Prostate gland (tissue), 2 donors: Measurements from ENCODE around the gene SGPL1. TPM values are rescaled to one million over a fixed set of nuclear protein-coding genes. Genes with fewer than 3 reads are reported as not detected.

Experiments
- DNase-seq: peaks from one replicate; pipeline ENCODE4 v3.0.0-alpha.2; 2019; ENCODE audit warnings: low spot score
- H3K27ac ChIP-seq, 2 donors: fragments of 200-600 bp; sonication (generic); 2 replicates each; pipeline ENCODE4 v1.5.1; 2017 to 2019
- H3K27me3 ChIP-seq: fragments of 200-600 bp; sonication (generic); replicated peaks from 2 replicates; pipeline ENCODE4 v1.5.1; 2019; ENCODE audit not compliant: insufficient read depth
- H3K36me3 ChIP-seq, 2 donors: fragments of 200-600 bp; sonication (generic); 1 replicate in 1 of 2; 2 replicates in 1 of 2; pipeline versions ENCODE4 v1.5.1 to v1.8.1; 2017 to 2019
- H3K4me1 ChIP-seq: fragments of 200-600 bp; sonication (generic); replicated peaks from 2 replicates; pipeline ENCODE4 v1.5.1; 2019
- H3K4me3 ChIP-seq, 2 donors: fragments of 200-600 bp; sonication (generic); 2 replicates each; pipeline ENCODE4 v1.5.1; 2017 to 2019
- H3K9me3 ChIP-seq: fragments of 200-600 bp; sonication (generic); 2 replicates; pipeline ENCODE4 v1.5.1; 2017
- POLR2A ChIP-seq: fragments of 450-650 bp; IDR thresholded peaks from one replicate; pipeline ENCODE4 v1.6.1; 2016; ENCODE audit warnings: antibody characterized with exemption, mild to moderate bottlenecking
- POLR2AphosphoS5 ChIP-seq: sonication (generic); formaldehyde crosslinking; IDR thresholded peaks from one replicate; pipeline ENCODE4 v1.6.1; 2017; ENCODE audit warnings: antibody characterized with exemption
- WGBS: methylation state at CpG from one replicate; pipeline ENCODE4 v1.1.5; 2018; 5-methylcytosine and 5-hydroxymethylcytosine counted together
- intact Hi-C: fragments of 100-400 bp; cut with DNase I; formaldehyde crosslinking; loops from one replicate; pipeline ENCODE4 v1.14.2; 2022
- total RNA-seq, 2 donors: library from RNA; depleted of rRNA; stranded (reverse); fragments of >200 nt; gene quantifications; one replicate each; pipeline ENCODE4 v1.1.0, GENCODE V29; 2016
- TF ChIP-seq, protein P1 (sequence below), 4 experiments: fragments of 200-600 bp in 2 of 4; fragments of 450-650 bp in 2 of 4; sonication (generic) in 2 of 4; IDR thresholded peaks; 1 replicate in 3 of 4; 2 replicates in 1 of 4; pipeline ENCODE4 v1.5.1; 2016 to 2019; ENCODE audit warnings: antibody characterized with exemption in 4 of 4, mild to moderate bottlenecking in 2 of 4, moderate library complexity in 2 of 4

Gene SGPL1
- total RNA-seq, 2 donors from 2014 or later: 52.6 to 64.4 TPM

- WGBS: 63% methylated on average over 1 of the region's 1 CpG
- intact Hi-C loops: no loop called here
- Histone ChIP-seq H3K36me3 (no peaks in the 10 kb centered on the region), H3K27me3 (no peaks in the 10 kb centered on the region), H3K9me3 (no peaks in the 10 kb centered on the region), H3K4me1 (peaks cover 4% of the 10 kb centered on the region), H3K4me3 (no peak overlapping the region), H3K27ac (peak overlapping the region; percentile 50 to 56)
- peak; percentile 29 for DNase-seq
- TF ChIP-seq, protein P1, sequence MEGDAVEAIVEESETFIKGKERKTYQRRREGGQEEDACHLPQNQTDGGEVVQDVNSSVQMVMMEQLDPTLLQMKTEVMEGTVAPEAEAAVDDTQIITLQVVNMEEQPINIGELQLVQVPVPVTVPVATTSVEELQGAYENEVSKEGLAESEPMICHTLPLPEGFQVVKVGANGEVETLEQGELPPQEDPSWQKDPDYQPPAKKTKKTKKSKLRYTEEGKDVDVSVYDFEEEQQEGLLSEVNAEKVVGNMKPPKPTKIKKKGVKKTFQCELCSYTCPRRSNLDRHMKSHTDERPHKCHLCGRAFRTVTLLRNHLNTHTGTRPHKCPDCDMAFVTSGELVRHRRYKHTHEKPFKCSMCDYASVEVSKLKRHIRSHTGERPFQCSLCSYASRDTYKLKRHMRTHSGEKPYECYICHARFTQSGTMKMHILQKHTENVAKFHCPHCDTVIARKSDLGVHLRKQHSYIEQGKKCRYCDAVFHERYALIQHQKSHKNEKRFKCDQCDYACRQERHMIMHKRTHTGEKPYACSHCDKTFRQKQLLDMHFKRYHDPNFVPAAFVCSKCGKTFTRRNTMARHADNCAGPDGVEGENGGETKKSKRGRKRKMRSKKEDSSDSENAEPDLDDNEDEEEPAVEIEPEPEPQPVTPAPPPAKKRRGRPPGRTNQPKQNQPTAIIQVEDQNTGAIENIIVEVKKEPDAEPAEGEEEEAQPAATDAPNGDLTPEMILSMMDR (IDR thresholded peaks at IDR 0.05): no peak
- TF ChIP-seq POLR2AphosphoS5 (no peak), POLR2A (no peak)
Measured at GRCh38 chr10:70879207-70879606, 63.5 kb downstream of the SGPL1 start.

DNA sequence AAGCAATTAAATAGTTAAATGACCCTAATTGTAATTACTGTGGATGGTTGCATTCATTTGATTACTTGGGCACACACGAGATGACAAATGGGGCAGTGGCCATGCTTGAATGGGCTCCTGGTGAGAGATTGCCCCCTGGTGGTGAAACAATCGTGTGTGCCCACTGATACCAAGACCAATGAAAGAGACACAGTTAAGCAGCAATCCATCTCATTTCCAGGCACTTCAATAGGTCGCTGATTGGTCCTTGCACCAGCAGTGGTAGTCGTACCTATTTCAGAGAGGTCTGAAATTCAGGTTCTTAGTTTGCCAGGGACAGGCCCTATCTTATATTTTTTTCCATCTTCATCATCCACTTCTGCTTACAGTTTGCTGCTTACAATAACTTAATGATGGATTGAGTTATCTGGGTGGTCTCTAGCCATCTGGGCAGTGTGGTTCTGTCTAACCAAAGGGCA is 64.4 kb downstream of the SGPL1 start:
- peak; percentile 87 for DNase-seq
- no peak overlapping the region for H3K4me3 ChIP-seq
- no peak overlapping the region for H3K27ac ChIP-seq
- H3K27me3 ChIP-seq: no peaks in the 10 kb centered on the region
- 6% methylated on average over 4 of the region's 4 CpGs for WGBS
- no peaks in the 10 kb centered on the region for H3K9me3 ChIP-seq
- intact Hi-C loops: loop anchor here (1.0 to 5.0 kb wide), 2 partner anchors 65 to 328 kb away; partner anchors contain the start of gene SGPL1
- no peaks in the 10 kb centered on the region for H3K36me3 ChIP-seq
- peaks cover 4% of the 10 kb centered on the region for H3K4me1 ChIP-seq
- TF ChIP-seq POLR2A (no peak), POLR2AphosphoS5 (peak; percentile 80)
- TF ChIP-seq, protein P1 (IDR thresholded peaks at IDR 0.05): peak; percentile 93 to 99 (median 96)

DNA sequence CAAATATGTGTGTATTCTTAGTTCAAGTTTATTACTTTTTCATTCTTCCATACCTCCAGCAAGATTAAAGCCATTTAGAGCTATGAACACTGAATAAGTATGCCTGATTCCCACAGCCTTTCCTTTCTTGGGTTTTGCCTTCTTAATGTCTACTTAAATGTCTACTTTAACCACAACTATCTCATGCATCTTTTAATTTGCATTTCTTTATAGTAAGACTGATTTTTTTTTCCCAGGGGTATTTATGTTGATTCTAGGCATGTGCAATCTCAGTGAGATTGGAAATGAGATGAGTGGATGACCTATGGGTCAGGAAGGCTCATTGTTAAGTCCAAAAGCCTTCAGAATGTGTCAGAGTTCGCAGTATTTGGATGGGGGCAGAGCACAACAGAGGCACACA is 69.0 kb downstream of the SGPL1 start:
- no peak for DNase-seq
- TF ChIP-seq, protein P1 (IDR thresholded peaks at IDR 0.05): no peak
- TF ChIP-seq POLR2AphosphoS5: no peak
- no peak for TF ChIP-seq POLR2A

GRCh38 chr10:70885481-70885880 is 69.7 kb downstream of the SGPL1 start:
- no peaks in the 10 kb centered on the region for H3K4me1 ChIP-seq
- 70% methylated on average over 4 of the region's 4 CpGs for WGBS
- no peak overlapping the region for H3K4me3 ChIP-seq
- H3K27ac ChIP-seq: no peak overlapping the region
- no peaks in the 10 kb centered on the region for H3K9me3 ChIP-seq
- TF ChIP-seq, protein P1 (IDR thresholded peaks at IDR 0.05): no peak
- no peak for TF ChIP-seq POLR2A
- no peak for TF ChIP-seq POLR2AphosphoS5
- intact Hi-C loops: no loop called here
- no peaks in the 10 kb centered on the region for H3K36me3 ChIP-seq
- no peak for DNase-seq
- H3K27me3 ChIP-seq: no peaks in the 10 kb centered on the region

More for the DNA sequence above, 69.0 kb downstream of the SGPL1 start:
- H3K9me3 ChIP-seq: no peaks in the 10 kb centered on the region
- H3K4me1 ChIP-seq: no peaks in the 10 kb centered on the region
- no peaks in the 10 kb centered on the region for H3K27me3 ChIP-seq
- intact Hi-C loops: loop anchor here (5.0 kb wide), 1 partner anchor 332 kb away; no protein-coding TSS in a partner anchor
- WGBS: 100% methylated on average over 1 of the region's 1 CpG
- H3K36me3 ChIP-seq: no peaks in the 10 kb centered on the region
- no peak overlapping the region for H3K4me3 ChIP-seq
- H3K27ac ChIP-seq: no peak overlapping the region
